SU-DHL-6 (cell line): ENCODE measurements around the gene PRXL2A.

Source experiments
- H2AFZ ChIP-seq: fragments of 200-600 bp; sonication (generic); 2 replicates; pipeline ENCODE4 v1.6.1; 2014; ENCODE audit warnings: low read depth, mild to moderate bottlenecking, moderate library complexity, mixed read lengths, antibody characterized with exemption, low read length; ENCODE audit not compliant: severe bottlenecking
- H3F3A ChIP-seq: fragments of 200-600 bp; shearing (Covaris generic); 2 replicates; pipeline ENCODE4 v1.6.0; 2016; ENCODE audit warnings: antibody characterized with exemption, mild to moderate bottlenecking; ENCODE audit not compliant: insufficient read depth
- H3K27ac ChIP-seq: fragments of 200-600 bp; sonication (generic); 2 replicates; pipeline ENCODE4 v1.5.1; 2016; ENCODE audit warnings: low read depth, mild to moderate bottlenecking, low read length, moderate library complexity, mixed read lengths
- H3K27me3 ChIP-seq: fragments of 200-600 bp; sonication (generic), shearing (Covaris generic); 2 replicates; pipeline ENCODE4 v1.6.0; 2014; ENCODE audit warnings: mild to moderate bottlenecking, low read length
- H3K36me3 ChIP-seq: fragments of 200-600 bp; sonication (generic); 2 replicates; pipeline ENCODE4 v1.6.1; 2014; ENCODE audit warnings: mild to moderate bottlenecking, low read length, mixed read lengths
- H3K4me2 ChIP-seq: fragments of 300-600, 200-600 bp; shearing (Covaris generic), sonication (generic); 2 replicates; pipeline ENCODE4 v1.6.0; 2014; ENCODE audit warnings: low read length, low read depth, mild to moderate bottlenecking; ENCODE audit not compliant: poor library complexity, severe bottlenecking
- H3K4me3 ChIP-seq: fragments of 200-600 bp; sonication (generic); 2 replicates; pipeline ENCODE4 v1.5.1; 2014; ENCODE audit warnings: antibody characterized with exemption, low read length, mild to moderate bottlenecking, mixed read lengths; ENCODE audit not compliant: insufficient read depth, poor library complexity, severe bottlenecking
- H3K79me2 ChIP-seq: fragments of 200-600 bp; sonication (generic); 2 replicates; pipeline ENCODE4 v1.6.1; 2014; ENCODE audit warnings: mild to moderate bottlenecking, low read length, moderate library complexity; ENCODE audit not compliant: insufficient read depth
- H3K9ac ChIP-seq: fragments of 200-600 bp; sonication (generic); 2 replicates; pipeline ENCODE4 v1.7.0; 2014; ENCODE audit warnings: mild to moderate bottlenecking, low read length
- H3K9me2 ChIP-seq: fragments of 200-600 bp; sonication (generic); replicated peaks from 2 replicates; pipeline ENCODE4 v1.6.1; 2014; ENCODE audit warnings: low read length; ENCODE audit not compliant: insufficient read depth
- H3K9me3 ChIP-seq: fragments of 200-600 bp; sonication (generic); 2 replicates; pipeline ENCODE4 v1.6.1; 2014; ENCODE audit warnings: low read length, mixed read lengths; ENCODE audit not compliant: insufficient read depth
- H4K20me1 ChIP-seq: fragments of 200-600 bp; sonication (generic); 2 replicates; pipeline ENCODE4 v1.6.1; 2014; ENCODE audit warnings: low read depth, mild to moderate bottlenecking, antibody characterized with exemption, low read length, moderate library complexity, mixed read lengths
- CTCF ChIP-seq: fragments of 200-600 bp; sonication (generic); IDR thresholded peaks from one replicate; pipeline ENCODE4 v1.5.1; 2017; ENCODE audit warnings: antibody characterized with exemption, mild to moderate bottlenecking, low read length, moderate library complexity; ENCODE audit not compliant: insufficient read depth, poor library complexity, severe bottlenecking
- EZH2phosphoT487 ChIP-seq: fragments of 200-600 bp; sonication (generic), shearing (Covaris generic); conservative IDR thresholded peaks from 2 replicates; pipeline ENCODE4 v1.6.1; 2018; ENCODE audit warnings: mild to moderate bottlenecking, antibody characterized with exemption, low read length, moderate library complexity, mixed read lengths

PRXL2A gene

GRCh38 chr10:80392250-80392649 is 16.1 kb upstream of the PRXL2A start:
- no peaks in the 10 kb centered on the region for H3F3A ChIP-seq
- no peaks in the 10 kb centered on the region for H3K79me2 ChIP-seq
- no peaks in the 10 kb centered on the region for H3K9me3 ChIP-seq
- no peaks in the 10 kb centered on the region for H3K27me3 ChIP-seq
- no peak overlapping the region for H3K9ac ChIP-seq
- H3K9me2 ChIP-seq = no peaks in the 10 kb centered on the region
- H3K36me3 ChIP-seq = no peaks in the 10 kb centered on the region
- H2AFZ ChIP-seq = no peak overlapping the region
- TF ChIP-seq CTCF (no peak), EZH2phosphoT487 (no peak)
- H3K4me2 ChIP-seq = no peak overlapping the region
- no peak overlapping the region for H3K4me3 ChIP-seq
- H3K27ac ChIP-seq = no peak overlapping the region
- H4K20me1 ChIP-seq = no peaks in the 10 kb centered on the region

GRCh38 chr10:80394358-80394916 is 13.9 kb upstream of the PRXL2A start:
- Histone ChIP-seq H3K79me2 (no peaks in the 10 kb centered on the region), H3K9ac (no peak overlapping the region), H3K9me3 (no peaks in the 10 kb centered on the region), H2AFZ (no peak overlapping the region), H3F3A (no peaks in the 10 kb centered on the region), H3K27ac (no peak overlapping the region), H3K36me3 (no peaks in the 10 kb centered on the region), H3K4me2 (no peak overlapping the region), H3K27me3 (no peaks in the 10 kb centered on the region), H3K4me3 (no peak overlapping the region), H4K20me1 (no peaks in the 10 kb centered on the region), H3K9me2 (no peaks in the 10 kb centered on the region)
- no peak for TF ChIP-seq CTCF
- no peak for TF ChIP-seq EZH2phosphoT487

- H2AFZ ChIP-seq = no peak overlapping the region
- H3K4me3 ChIP-seq = no peak overlapping the region
- H3F3A ChIP-seq = no peaks in the 10 kb centered on the region
- no peaks in the 10 kb centered on the region for H4K20me1 ChIP-seq
- no peaks in the 10 kb centered on the region for H3K79me2 ChIP-seq
- TF ChIP-seq CTCF (no peak), EZH2phosphoT487 (no peak)
- H3K9me2 ChIP-seq = no peaks in the 10 kb centered on the region
- H3K9ac ChIP-seq = no peak overlapping the region
- no peaks in the 10 kb centered on the region for H3K27me3 ChIP-seq
- no peaks in the 10 kb centered on the region for H3K9me3 ChIP-seq
- no peaks in the 10 kb centered on the region for H3K36me3 ChIP-seq
- H3K27ac ChIP-seq = no peak overlapping the region
- H3K4me2 ChIP-seq = no peak overlapping the region
Observed at GRCh38 chr10:80397014-80397413, 11.3 kb upstream of the PRXL2A start.
